Karpas-422 (cell line): ENCODE data around the gene MCAT. TPM values are rescaled to one million over a fixed set of nuclear protein-coding genes. Genes with fewer than 3 reads are reported as not detected.
"Not testable (repeated sequence)": the region's sequence is repeated elsewhere in the genome, so short reads cannot be mapped to it uniquely, and the experiment has no call there.

ENCODE experiments used
- DNase-seq: peaks from one replicate; pipeline ENCODE4 v3.0.0-alpha.2; 2015
- H2AFZ ChIP-seq: fragments of 200-600 bp; sonication (generic); 2 replicates; pipeline ENCODE4 v1.6.1; 2014; ENCODE audit warnings: antibody characterized with exemption, low read length, mixed read lengths
- H3K27ac ChIP-seq: fragments of 200-600 bp; sonication (generic); 2 replicates; pipeline ENCODE4 v1.5.1; 2014; ENCODE audit warnings: mild to moderate bottlenecking, low read length, moderate library complexity
- H3K27me3 ChIP-seq: fragments of 200-600 bp; sonication (generic); 2 replicates; pipeline ENCODE4 v1.6.1; 2014; ENCODE audit warnings: low read length, mixed read lengths
- H3K36me3 ChIP-seq: fragments of 200-600 bp; sonication (generic); 2 replicates; pipeline ENCODE4 v1.6.1; 2014; ENCODE audit warnings: low read length, mixed read lengths; ENCODE audit not compliant: insufficient read depth
- H3K4me1 ChIP-seq: fragments of 200-600 bp; sonication (generic); 2 replicates; pipeline ENCODE4 v1.6.1; 2014; ENCODE audit warnings: mild to moderate bottlenecking, low read length, mixed read lengths
- H3K4me2 ChIP-seq: fragments of 200-600 bp; sonication (generic); 2 replicates; pipeline ENCODE4 v1.6.1; 2014; ENCODE audit warnings: low read length, low read depth, mild to moderate bottlenecking; ENCODE audit not compliant: poor library complexity, severe bottlenecking
- H3K4me3 ChIP-seq: fragments of 200-600 bp; sonication (generic); 2 replicates; pipeline ENCODE4 v1.5.1; 2014; ENCODE audit warnings: mild to moderate bottlenecking, antibody characterized with exemption, low read length, mixed read lengths
- H3K79me2 ChIP-seq: fragments of 200-600 bp; sonication (generic); 2 replicates; pipeline ENCODE4 v1.6.1; 2014; ENCODE audit warnings: mild to moderate bottlenecking, low read length, mixed read lengths
- H3K9ac ChIP-seq: fragments of 200-600 bp; sonication (generic); 2 replicates; pipeline ENCODE4 v1.6.0; 2014; ENCODE audit warnings: low read length
- H3K9me2 ChIP-seq: fragments of 200-600 bp; sonication (generic), shearing (Covaris generic); replicated peaks from 2 replicates; pipeline ENCODE4 v1.6.0; 2014; ENCODE audit warnings: mild to moderate bottlenecking, low read length, moderate library complexity; ENCODE audit not compliant: insufficient read depth
- H3K9me3 ChIP-seq: fragments of 300-700, 200-600 bp; sonication (generic); 2 replicates; pipeline ENCODE4 v1.6.1; 2014; ENCODE audit warnings: low read length, mixed read lengths
- H4K20me1 ChIP-seq: fragments of 200-600 bp; sonication (generic); 2 replicates; pipeline ENCODE4 v1.6.1; 2014; ENCODE audit warnings: mild to moderate bottlenecking, antibody characterized with exemption, low read length, low read depth; ENCODE audit not compliant: insufficient read depth
- total RNA-seq: library from RNA; depleted of rRNA; stranded (reverse); fragments of >200 nt; shearing (Covaris generic); gene quantifications from 2 replicates; pipeline ENCODE4 v1.2.3, GENCODE V29; 2014; ENCODE audit warnings: low replicate concordance

MCAT gene
- total RNA-seq, 1 experiment from 2014 or later, result 15.0 TPM

- Histone ChIP-seq H3K36me3 (no peaks in the 10 kb centered on the region), H3K4me1 (no peaks in the 10 kb centered on the region), H3K27ac (no peak overlapping the region), H3K9me2 (no peaks in the 10 kb centered on the region), H3K9ac (no peak overlapping the region), H3K9me3 (no peaks in the 10 kb centered on the region), H3K4me2 (no peak overlapping the region), H4K20me1 (no peaks in the 10 kb centered on the region), H3K79me2 (no peaks in the 10 kb centered on the region), H3K4me3 (no peak overlapping the region), H3K27me3 (no peaks in the 10 kb centered on the region), H2AFZ (no peak overlapping the region)
- DNase-seq, result no peak
Observed at GRCh38 chr22:43152357-43153071, 9.3 kb upstream of the MCAT start.

- Histone ChIP-seq H3K9me3 (no peaks in the 10 kb centered on the region), H2AFZ (no peak overlapping the region), H3K27me3 (no peaks in the 10 kb centered on the region), H3K36me3 (no peaks in the 10 kb centered on the region), H3K9me2 (no peaks in the 10 kb centered on the region), H3K27ac (no peak overlapping the region), H3K79me2 (no peaks in the 10 kb centered on the region), H3K4me1 (peaks cover 3% of the 10 kb centered on the region), H3K9ac (no peak overlapping the region), H3K4me2 (no peak overlapping the region), H3K4me3 (no peak overlapping the region), H4K20me1 (no peaks in the 10 kb centered on the region)
- DNase-seq, result no peak
Observed at GRCh38 chr22:43152003-43152356, 8.8 kb upstream of the MCAT start.

DNA sequence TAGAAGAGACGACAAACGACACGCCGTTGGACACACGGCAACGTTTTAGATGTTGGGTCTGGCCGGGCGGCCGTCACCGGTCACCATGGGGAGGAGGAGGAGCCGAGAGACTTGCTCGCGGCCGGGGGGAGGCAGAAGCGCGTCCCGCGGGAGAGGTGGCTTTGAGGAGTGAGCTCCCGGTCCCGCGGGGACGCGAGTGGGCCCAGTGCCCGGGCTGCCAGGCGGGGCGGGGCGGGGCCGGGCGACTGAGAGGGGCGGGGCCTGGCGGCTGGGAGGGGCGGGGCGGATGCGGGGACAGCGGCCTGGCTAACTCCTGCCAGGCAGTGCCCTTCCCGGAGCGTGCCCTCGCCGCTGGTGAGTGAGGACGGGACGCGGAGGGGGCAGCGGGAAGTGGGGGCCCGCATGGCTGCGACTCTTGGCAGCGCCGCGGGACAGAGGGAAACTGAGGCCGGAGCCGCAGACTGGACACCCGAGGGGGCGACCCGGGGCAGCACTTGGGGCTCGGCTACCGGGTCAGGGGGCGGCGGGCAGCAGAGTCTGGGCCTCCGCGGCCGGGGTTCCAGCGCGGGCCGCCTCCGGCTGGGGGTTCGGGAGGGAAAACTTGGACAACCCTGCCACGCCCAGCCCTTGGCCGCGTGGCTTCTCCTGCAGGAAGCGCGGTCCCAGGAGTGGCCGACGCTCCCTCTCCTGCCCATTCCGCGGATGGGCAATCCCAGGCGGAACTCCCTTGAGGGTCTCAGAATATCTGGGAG is 8.2 kb upstream of the MCAT start, which contains the start of gene TSPO:
TSS of gene TSPO (plus strand) at position 309 of the 752 bp plus-strand sequence. CDS start 7,680 bp downstream, outside the sequence.
- Histone ChIP-seq H3K36me3 (no peaks in the 10 kb centered on the region), H4K20me1 (no peaks in the 10 kb centered on the region), H3K27me3 (no peaks in the 10 kb centered on the region), H3K79me2 (no peaks in the 10 kb centered on the region), H2AFZ (no peak within 1 kb of the TSS), H3K4me2 (no peak within 1 kb of the TSS), H3K4me1 (peaks cover 3% of the 10 kb centered on the region), H3K9me3 (no peaks in the 10 kb centered on the region), H3K9me2 (no peaks in the 10 kb centered on the region), H3K9ac (no peak within 1 kb of the TSS), H3K27ac (no peak within 1 kb of the TSS), H3K4me3 (no peak within 1 kb of the TSS)
- no peak for DNase-seq

DNA sequence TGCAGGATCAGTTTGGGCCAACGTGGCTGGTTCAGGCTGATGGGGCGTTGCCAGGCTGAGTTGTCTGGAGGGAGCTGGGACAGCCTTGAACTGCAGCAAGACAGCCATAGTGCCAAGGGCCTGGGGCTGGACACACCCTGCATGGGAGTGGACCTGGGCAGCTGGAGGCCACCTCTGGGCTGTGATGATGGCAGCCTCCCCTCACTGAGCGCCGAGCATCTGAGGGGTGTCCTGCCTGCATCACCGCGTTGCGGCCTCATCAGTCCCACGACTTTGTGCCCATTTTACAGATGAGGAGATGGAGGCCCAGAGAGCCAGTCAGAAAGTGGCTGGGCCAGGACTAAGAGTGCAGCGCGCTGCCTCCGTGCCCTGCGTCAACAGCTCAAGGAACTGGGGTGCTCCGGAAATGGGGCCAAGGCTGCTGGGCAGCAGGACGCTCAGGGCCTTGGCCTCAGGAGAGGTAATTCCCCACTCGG is 7.6 kb upstream of the MCAT start:
- Histone ChIP-seq H2AFZ (no peak overlapping the region), H3K36me3 (no peaks in the 10 kb centered on the region), H3K4me3 (no peak overlapping the region), H3K9ac (no peak overlapping the region), H3K9me3 (no peaks in the 10 kb centered on the region), H3K79me2 (no peaks in the 10 kb centered on the region), H3K4me2 (no peak overlapping the region), H3K9me2 (no peaks in the 10 kb centered on the region), H4K20me1 (no peaks in the 10 kb centered on the region), H3K4me1 (peaks cover 3% of the 10 kb centered on the region), H3K27me3 (no peaks in the 10 kb centered on the region), H3K27ac (no peak overlapping the region)
- DNase-seq, result no peak

- no peak overlapping the region for H3K9ac ChIP-seq
- no peak overlapping the region for H3K4me2 ChIP-seq
- H3K27me3 ChIP-seq, result no peaks in the 10 kb centered on the region
- no peak overlapping the region for H3K4me3 ChIP-seq
- H3K79me2 ChIP-seq, result no peaks in the 10 kb centered on the region
- no peak overlapping the region for H2AFZ ChIP-seq
- no peaks in the 10 kb centered on the region for H3K36me3 ChIP-seq
- H4K20me1 ChIP-seq, result no peaks in the 10 kb centered on the region
- no peak overlapping the region for H3K27ac ChIP-seq
- no peaks in the 10 kb centered on the region for H3K9me3 ChIP-seq
- DNase-seq, result no peak
- H3K4me1 ChIP-seq, result peaks cover 6% of the 10 kb centered on the region
- no peaks in the 10 kb centered on the region for H3K9me2 ChIP-seq
Observed at GRCh38 chr22:43148581-43148980, 5.4 kb upstream of the MCAT start.

- Histone ChIP-seq H3K4me1 (peaks cover 10% of the 10 kb centered on the region), H3K4me2 (no peak overlapping the region), H3K36me3 (no peaks in the 10 kb centered on the region), H4K20me1 (no peaks in the 10 kb centered on the region), H3K4me3 (no peak overlapping the region), H3K27ac (no peak overlapping the region), H3K9me3 (no peaks in the 10 kb centered on the region), H2AFZ (no peak overlapping the region), H3K27me3 (no peaks in the 10 kb centered on the region), H3K9me2 (no peaks in the 10 kb centered on the region), H3K9ac (no peak overlapping the region), H3K79me2 (peaks cover 3% of the 10 kb centered on the region)
- DNase-seq, result no peak
Observed at GRCh38 chr22:43147821-43148220, 4.6 kb upstream of the MCAT start.

GRCh38 chr22:43146332-43146731 is 3.1 kb upstream of the MCAT start:
- DNase-seq, H3K9me2 ChIP-seq, H3K9me3 ChIP-seq, H3K4me3 ChIP-seq, H3K9ac ChIP-seq, H4K20me1 ChIP-seq, H3K27ac ChIP-seq, H2AFZ ChIP-seq, H3K4me2 ChIP-seq, H3K36me3 ChIP-seq, H3K27me3 ChIP-seq: not testable (repeated sequence)
- Histone ChIP-seq H3K4me1 (peaks cover 16% of the 10 kb centered on the region), H3K79me2 (peaks cover 15% of the 10 kb centered on the region)

GRCh38 chr22:43145371-43145770 is 2.2 kb upstream of the MCAT start:
- not testable (repeated sequence) for H3K9ac ChIP-seq, H3K36me3 ChIP-seq, H3K4me2 ChIP-seq, H3K9me3 ChIP-seq, H2AFZ ChIP-seq, H4K20me1 ChIP-seq, H3K27ac ChIP-seq, H3K9me2 ChIP-seq, DNase-seq, H3K27me3 ChIP-seq, H3K4me3 ChIP-seq
- Histone ChIP-seq H3K4me1 (peaks cover 16% of the 10 kb centered on the region), H3K79me2 (peaks cover 24% of the 10 kb centered on the region)
